ENCODE measurements around the gene PPP2R3A. TPM values are rescaled to one million over a fixed set of nuclear protein-coding genes. Genes with fewer than 3 reads are reported as not detected.

Gene PPP2R3A
- total and polyA plus RNA-seq, 2 experiments from 2014 or later: 14.2 to 21.0 TPM

DNA sequence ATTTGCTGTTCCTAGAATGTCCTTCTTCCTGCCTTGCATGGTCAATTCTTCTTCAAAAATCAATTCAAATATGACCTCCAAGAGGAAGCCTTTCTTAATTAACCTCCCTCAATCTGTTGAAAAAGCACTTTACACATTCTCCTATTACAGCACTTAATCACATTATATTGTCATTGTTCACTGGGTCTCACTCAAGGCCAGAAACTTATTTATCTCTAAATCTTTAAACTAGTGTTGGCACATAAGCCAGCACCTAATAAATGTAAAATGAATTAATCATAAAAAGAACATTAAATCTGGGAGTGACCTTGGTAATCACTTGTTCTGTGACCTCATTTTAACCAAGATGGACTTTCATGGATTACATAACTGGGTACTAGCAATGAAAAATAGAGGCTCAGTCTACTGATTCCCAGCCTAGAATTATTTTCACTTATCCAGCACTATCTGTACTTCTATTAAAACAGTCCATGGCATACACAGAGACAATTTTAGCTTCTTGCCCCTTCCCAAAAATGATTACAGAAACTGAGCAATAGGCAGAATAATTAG is 208.5 kb downstream of the PPP2R3A start:
- no peak for DNase-seq
- Histone ChIP-seq H3K9me3 (ENCODE audit: low read depth) (no peaks in the 10 kb centered on the region), H3K4me1 (ENCODE audit: insufficient read depth) (peaks cover 38% of the 10 kb centered on the region), H3F3A (ENCODE audit: insufficient read depth) (peaks cover 16% of the 10 kb centered on the region), H3K9ac (no peak overlapping the region), H3K36me3 (ENCODE audit: low read depth) (no peaks in the 10 kb centered on the region), H3K79me2 (ENCODE audit: insufficient read depth) (peaks cover 100% of the 10 kb centered on the region), H3K27me3 (replicated peaks; ENCODE audit: insufficient read depth) (no peaks in the 10 kb centered on the region), H3K9me2 (ENCODE audit: insufficient read depth) (no peaks in the 10 kb centered on the region), H4K20me1 (ENCODE audit: insufficient read depth) (peaks cover 54% of the 10 kb centered on the region), H3K4me2 (ENCODE audit: unreplicated experiment) (no peak overlapping the region), H3K27ac (no peak overlapping the region), H2AFZ (no peak overlapping the region), H3K4me3 (no peak overlapping the region)
- in situ Hi-C loops (cut with MboI): no loop called here
- no peak for TF ChIP-seq EZH2 (IDR thresholded peaks at IDR 0.05; ENCODE audit: insufficient read depth, poor library complexity, severe bottlenecking)
- no peak for TF ChIP-seq EZH2phosphoT487 (IDR thresholded peaks at IDR 0.05; ENCODE audit: insufficient read depth, low read depth)

DNA sequence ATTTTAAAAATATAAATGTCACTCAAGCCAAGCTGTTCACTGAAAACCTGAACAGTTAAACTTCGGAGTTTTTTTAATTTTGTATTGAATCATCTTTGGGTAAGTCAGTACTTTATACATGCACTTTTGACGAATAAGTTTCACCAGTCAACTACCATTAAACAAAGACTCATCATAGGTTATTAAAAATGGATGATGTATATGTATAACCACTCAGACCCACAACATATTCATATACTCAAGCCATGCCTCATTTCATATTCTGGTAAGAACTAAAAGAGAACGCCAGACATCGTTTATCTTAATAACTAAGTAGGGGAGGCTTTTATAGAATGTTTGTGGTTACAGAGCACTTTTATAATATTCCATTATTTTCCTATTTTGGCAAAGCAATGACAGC is 212.3 kb downstream of the PPP2R3A start:
- TF ChIP-seq EZH2phosphoT487 (IDR thresholded peaks at IDR 0.05; ENCODE audit: insufficient read depth, low read depth) (no peak), EZH2 (IDR thresholded peaks at IDR 0.05; ENCODE audit: insufficient read depth, poor library complexity, severe bottlenecking) (no peak)
- DNase-seq: no peak
- no peak overlapping the region for H3K9ac ChIP-seq
- H3K4me2 ChIP-seq (ENCODE audit: unreplicated experiment): no peak overlapping the region
- no peaks in the 10 kb centered on the region for H3F3A ChIP-seq (ENCODE audit: insufficient read depth)
- H3K36me3 ChIP-seq (ENCODE audit: low read depth): no peaks in the 10 kb centered on the region
- no peak overlapping the region for H2AFZ ChIP-seq
- in situ Hi-C loops (cut with MboI): no loop called here
- H3K4me3 ChIP-seq: no peak overlapping the region
- H4K20me1 ChIP-seq (ENCODE audit: insufficient read depth): peaks cover 54% of the 10 kb centered on the region
- H3K79me2 ChIP-seq (ENCODE audit: insufficient read depth): peaks cover 99% of the 10 kb centered on the region
- no peak overlapping the region for H3K27ac ChIP-seq
- no peaks in the 10 kb centered on the region for H3K27me3 ChIP-seq (replicated peaks; ENCODE audit: insufficient read depth)
- WGBS, 2 experiments (ENCODE audit: low coverage in 1 of 2, low lambda C conversion rate in 2 of 2, missing lambda C conversion rate in 2 of 2): 69 to 77% methylated on average over 4 of the region's 4 CpGs
- peaks cover 17% of the 10 kb centered on the region; the same call in 1 of the 2 replicates for H3K4me1 ChIP-seq (ENCODE audit: insufficient read depth)
- no peaks in the 10 kb centered on the region for H3K9me2 ChIP-seq (ENCODE audit: insufficient read depth)
- no peaks in the 10 kb centered on the region for H3K9me3 ChIP-seq (ENCODE audit: low read depth)

DNA sequence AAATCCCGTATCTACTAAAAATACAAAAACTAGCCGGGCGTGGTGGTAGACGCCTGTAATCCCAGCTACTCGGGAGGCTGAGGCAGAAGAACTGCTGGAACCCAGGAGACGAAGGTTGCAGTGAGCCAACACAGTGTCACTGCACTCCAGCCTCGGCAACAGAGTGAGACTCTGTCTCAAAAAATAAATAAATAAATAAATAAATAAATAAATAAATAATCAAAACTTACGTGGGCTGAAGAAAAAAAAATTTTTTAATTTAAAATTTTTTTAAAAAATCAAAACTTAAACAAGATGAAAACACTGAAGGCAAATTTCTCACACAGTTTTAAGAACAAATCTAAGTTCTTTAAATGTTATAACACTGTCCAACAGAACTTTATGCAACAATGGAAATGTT is 216.2 kb downstream of the PPP2R3A start:
- in situ Hi-C loops (cut with MboI): no loop called here
- no peak overlapping the region for H3K9ac ChIP-seq
- 91 to 93% methylated on average over 8 of the region's 8 CpGs for WGBS, 2 experiments (ENCODE audit: low coverage in 1 of 2, low lambda C conversion rate in 2 of 2, missing lambda C conversion rate in 2 of 2)

DNA sequence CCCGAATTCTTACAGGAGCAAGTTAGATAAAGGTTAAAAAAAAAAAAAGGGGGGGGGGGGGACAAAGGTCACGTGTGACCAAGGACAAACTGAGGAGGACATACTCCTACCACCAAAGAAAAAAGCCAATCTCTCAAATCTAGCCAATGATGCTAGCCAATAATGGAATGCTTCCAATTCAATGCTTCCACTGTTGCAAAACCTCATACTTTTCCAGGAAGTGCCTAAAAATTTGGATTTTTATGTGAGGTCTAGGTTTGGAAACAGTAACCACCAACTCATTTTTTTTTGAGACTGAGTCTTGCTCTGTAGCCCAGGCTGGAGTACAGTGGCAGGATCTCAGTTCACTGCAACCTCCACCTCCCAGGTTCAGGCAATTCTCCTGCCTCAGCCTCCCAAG is 219.2 kb downstream of the PPP2R3A start:
- H3K4me2 ChIP-seq (ENCODE audit: unreplicated experiment): no peak overlapping the region
- no peak overlapping the region for H3K4me3 ChIP-seq
- H3K79me2 ChIP-seq (ENCODE audit: insufficient read depth): peaks cover 99% of the 10 kb centered on the region
- H3K9me3 ChIP-seq (ENCODE audit: low read depth): no peaks in the 10 kb centered on the region
- H3K27ac ChIP-seq: no peak overlapping the region
- 15 to 40% methylated on average over 2 of the region's 2 CpGs for WGBS, 2 experiments (ENCODE audit: low coverage in 1 of 2, low lambda C conversion rate in 2 of 2, missing lambda C conversion rate in 2 of 2)
- no peak for TF ChIP-seq EZH2 (IDR thresholded peaks at IDR 0.05; ENCODE audit: insufficient read depth, poor library complexity, severe bottlenecking)
- TF ChIP-seq EZH2phosphoT487 (IDR thresholded peaks at IDR 0.05; ENCODE audit: insufficient read depth, low read depth): no peak
- H4K20me1 ChIP-seq (ENCODE audit: insufficient read depth): peaks cover 35% of the 10 kb centered on the region
- peaks cover 11% of the 10 kb centered on the region for H3K4me1 ChIP-seq (ENCODE audit: insufficient read depth)
- no peaks in the 10 kb centered on the region for H3K9me2 ChIP-seq (ENCODE audit: insufficient read depth)
- H3F3A ChIP-seq (ENCODE audit: insufficient read depth): no peaks in the 10 kb centered on the region
- in situ Hi-C loops (cut with MboI): no loop called here
- H2AFZ ChIP-seq: no peak overlapping the region
- no peaks in the 10 kb centered on the region for H3K36me3 ChIP-seq (ENCODE audit: low read depth)
- no peak overlapping the region for H3K9ac ChIP-seq
- no peaks in the 10 kb centered on the region for H3K27me3 ChIP-seq (replicated peaks; ENCODE audit: insufficient read depth)
- DNase-seq: peak; percentile 54

More for the DNA sequence above, 216.2 kb downstream of the PPP2R3A start:
- Histone ChIP-seq H3K27ac (no peak overlapping the region), H3F3A (ENCODE audit: insufficient read depth) (no peaks in the 10 kb centered on the region), H3K36me3 (ENCODE audit: low read depth) (no peaks in the 10 kb centered on the region), H2AFZ (no peak overlapping the region), H3K4me2 (ENCODE audit: unreplicated experiment) (no peak overlapping the region), H3K9me3 (ENCODE audit: low read depth) (no peaks in the 10 kb centered on the region), H3K79me2 (ENCODE audit: insufficient read depth) (peaks cover 99% of the 10 kb centered on the region), H3K27me3 (replicated peaks; ENCODE audit: insufficient read depth) (no peaks in the 10 kb centered on the region), H4K20me1 (ENCODE audit: insufficient read depth) (peaks cover 36% of the 10 kb centered on the region), H3K4me3 (no peak overlapping the region), H3K9me2 (ENCODE audit: insufficient read depth) (no peaks in the 10 kb centered on the region), H3K4me1 (ENCODE audit: insufficient read depth) (peaks cover 15% of the 10 kb centered on the region)
- TF ChIP-seq EZH2 (IDR thresholded peaks at IDR 0.05; ENCODE audit: insufficient read depth, poor library complexity, severe bottlenecking): no peak
- TF ChIP-seq EZH2phosphoT487 (IDR thresholded peaks at IDR 0.05; ENCODE audit: insufficient read depth, low read depth): no peak
- no peak for DNase-seq

DNA sequence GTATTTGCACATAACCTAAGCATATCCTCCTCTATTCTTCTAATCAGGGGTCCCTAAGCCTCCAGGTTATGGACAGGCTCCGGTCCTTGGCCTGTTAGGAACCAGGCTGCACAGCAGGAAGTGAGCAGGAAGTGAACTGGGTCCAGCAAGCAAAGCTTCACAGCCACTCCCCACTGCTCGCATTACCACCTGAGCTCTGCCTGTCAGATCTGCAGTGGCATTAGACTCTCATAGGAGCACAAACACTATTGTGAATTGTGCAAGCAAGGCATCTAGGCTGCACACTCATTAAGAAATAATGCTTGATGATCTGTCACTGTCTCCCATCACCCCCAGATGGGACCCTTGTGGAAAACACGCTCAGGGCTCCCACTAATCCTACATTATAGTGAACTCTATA is 220.8 kb downstream of the PPP2R3A start:
- Histone ChIP-seq H3K4me1 (ENCODE audit: insufficient read depth) (peaks cover 12% of the 10 kb centered on the region), H3K4me2 (ENCODE audit: unreplicated experiment) (no peak overlapping the region), H3K9me2 (ENCODE audit: insufficient read depth) (no peaks in the 10 kb centered on the region), H3K79me2 (ENCODE audit: insufficient read depth) (peaks cover 100% of the 10 kb centered on the region), H3F3A (ENCODE audit: insufficient read depth) (peaks cover 14% of the 10 kb centered on the region), H3K9ac (no peak overlapping the region), H3K27me3 (replicated peaks; ENCODE audit: insufficient read depth) (no peaks in the 10 kb centered on the region), H4K20me1 (ENCODE audit: insufficient read depth) (peaks cover 36% of the 10 kb centered on the region), H3K27ac (no peak overlapping the region), H2AFZ (no peak overlapping the region), H3K4me3 (no peak overlapping the region), H3K36me3 (ENCODE audit: low read depth) (no peaks in the 10 kb centered on the region), H3K9me3 (ENCODE audit: low read depth) (no peaks in the 10 kb centered on the region)
- in situ Hi-C loops (cut with MboI): no loop called here
- DNase-seq: peak; percentile 25
- WGBS, 2 experiments (ENCODE audit: low coverage in 1 of 2, low lambda C conversion rate in 2 of 2, missing lambda C conversion rate in 2 of 2): 74 to 81% methylated on average over 3 of the region's 3 CpGs
- no peak for TF ChIP-seq EZH2phosphoT487 (IDR thresholded peaks at IDR 0.05; ENCODE audit: insufficient read depth, low read depth)
- no peak for TF ChIP-seq EZH2 (IDR thresholded peaks at IDR 0.05; ENCODE audit: insufficient read depth, poor library complexity, severe bottlenecking)

Measured in GM23248 (cell line).